ENCODE measurements around the gene MARK4.

DNA sequence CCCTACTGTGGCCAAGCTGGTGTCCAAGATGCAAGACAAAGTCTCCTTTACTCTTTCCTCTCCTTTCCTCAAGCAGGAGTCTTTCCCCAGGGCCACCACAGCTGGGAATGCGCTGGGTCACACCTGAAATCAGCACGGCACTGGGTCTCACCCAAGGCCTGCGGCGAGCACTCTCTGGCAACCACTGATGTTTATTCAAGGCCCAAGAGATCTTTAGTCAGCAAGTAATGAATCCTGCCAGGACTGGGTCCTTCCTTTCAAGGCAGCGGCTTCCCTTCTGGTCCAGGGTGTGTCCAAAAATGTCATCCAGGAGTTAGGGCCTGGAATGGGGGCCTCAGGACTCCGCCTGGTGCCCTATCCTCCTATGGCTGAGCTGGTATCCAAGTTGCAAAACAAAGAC lies 48.4 kb upstream of the MARK4 start:
- TF ChIP-seq RAD21 (IDR thresholded peaks at IDR 0.05; ENCODE audit: low read depth) (no peak), MAX (IDR thresholded peaks at IDR 0.05) (no peak), EP300 (IDR thresholded peaks at IDR 0.05; ENCODE audit: borderline replicate concordance) (no peak), YY1 (IDR thresholded peaks at IDR 0.05; ENCODE audit: low read depth) (no peak), CEBPB (IDR thresholded peaks at IDR 0.05) (no peak), REST (IDR thresholded peaks at IDR 0.05; ENCODE audit: low read depth) (no peak), NFIC (IDR thresholded peaks at IDR 0.05) (no peak), TAF1 (IDR thresholded peaks at IDR 0.05; ENCODE audit: low read depth) (no peak), TCF12 (IDR thresholded peaks at IDR 0.05; ENCODE audit: low read depth) (no peak), CREB1 (IDR thresholded peaks at IDR 0.05; ENCODE audit: low read depth) (no peak), FOXM1 (IDR thresholded peaks at IDR 0.05; ENCODE audit: borderline replicate concordance, low read depth) (no peak), EGR1 (IDR thresholded peaks at IDR 0.05) (no peak)
